ENCODE data around the gene FOXK1. TPM values are rescaled to one million over a fixed set of nuclear protein-coding genes. Genes with fewer than 3 reads are reported as not detected.

FOXK1 gene
- total and polyA plus RNA-seq, 2 of the 13 experiments (the other 11 are each of a cell fraction or from before 2014, with no cell fraction given) = 4.6 to 8.8 TPM

DNA sequence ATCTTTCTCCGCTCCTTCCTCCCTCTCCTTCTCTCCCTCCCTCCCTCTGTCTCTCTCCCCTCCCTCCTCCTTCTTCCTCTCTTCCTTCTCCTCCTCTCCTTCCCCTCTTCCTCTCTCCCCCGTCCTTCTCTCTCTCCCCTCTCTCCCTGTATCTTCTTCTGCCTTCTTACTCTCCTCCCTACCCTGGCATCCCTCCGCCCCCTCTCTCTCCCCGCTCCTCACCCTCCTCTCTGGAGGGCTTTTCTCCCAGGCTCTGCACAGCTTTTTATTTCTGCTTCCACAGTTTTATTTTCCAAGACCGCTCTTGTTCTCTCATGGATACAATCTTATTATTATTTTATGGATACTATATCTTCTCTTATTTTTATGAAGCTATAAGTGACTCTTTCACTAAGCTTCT lies 125.9 kb downstream of the FOXK1 start:
- no peak for FAIRE-seq
- Histone ChIP-seq H3K9ac (ENCODE audit: insufficient read depth, low read depth, low read length) (no peak overlapping the region), H3K9me3 (ENCODE audit: low read length) (no peaks in the 10 kb centered on the region), H3K36me3 (replicated peaks in 1 of 2; ENCODE audit: control insufficient read depth in 1 of 2, insufficient read depth in 2 of 2, low read length in 2 of 2) (no peaks in the 10 kb centered on the region), H3K79me2 (ENCODE audit: insufficient read depth, low read length) (no peaks in the 10 kb centered on the region), H4K20me1 (ENCODE audit: insufficient read depth, low read length) (no peaks in the 10 kb centered on the region), H3K27ac (ENCODE audit: extremely low read length, insufficient read depth, low read length) (no peak overlapping the region), H3K4me1 (ENCODE audit: insufficient read depth, low read length) (peaks cover 6% of the 10 kb centered on the region; the same call in 1 of the 2 replicates), H2AFZ (ENCODE audit: low read length) (no peak overlapping the region), H3K27me3 (ENCODE audit: control insufficient read depth in 1 of 2, insufficient read depth in 2 of 2, low read length in 2 of 2) (peaks cover 7 to 36% of the 10 kb centered on the region in 2 experiments; a peak in 3 of 5 replicates), H3K4me3 (replicated peaks in 1 of 3; ENCODE audit: insufficient read depth in 1 of 3, low read depth in 2 of 3, low read length in 3 of 3) (no peak overlapping the region), H3K4me2 (ENCODE audit: low read depth, low read length) (no peak overlapping the region)
- TF ChIP-seq, protein P1, sequence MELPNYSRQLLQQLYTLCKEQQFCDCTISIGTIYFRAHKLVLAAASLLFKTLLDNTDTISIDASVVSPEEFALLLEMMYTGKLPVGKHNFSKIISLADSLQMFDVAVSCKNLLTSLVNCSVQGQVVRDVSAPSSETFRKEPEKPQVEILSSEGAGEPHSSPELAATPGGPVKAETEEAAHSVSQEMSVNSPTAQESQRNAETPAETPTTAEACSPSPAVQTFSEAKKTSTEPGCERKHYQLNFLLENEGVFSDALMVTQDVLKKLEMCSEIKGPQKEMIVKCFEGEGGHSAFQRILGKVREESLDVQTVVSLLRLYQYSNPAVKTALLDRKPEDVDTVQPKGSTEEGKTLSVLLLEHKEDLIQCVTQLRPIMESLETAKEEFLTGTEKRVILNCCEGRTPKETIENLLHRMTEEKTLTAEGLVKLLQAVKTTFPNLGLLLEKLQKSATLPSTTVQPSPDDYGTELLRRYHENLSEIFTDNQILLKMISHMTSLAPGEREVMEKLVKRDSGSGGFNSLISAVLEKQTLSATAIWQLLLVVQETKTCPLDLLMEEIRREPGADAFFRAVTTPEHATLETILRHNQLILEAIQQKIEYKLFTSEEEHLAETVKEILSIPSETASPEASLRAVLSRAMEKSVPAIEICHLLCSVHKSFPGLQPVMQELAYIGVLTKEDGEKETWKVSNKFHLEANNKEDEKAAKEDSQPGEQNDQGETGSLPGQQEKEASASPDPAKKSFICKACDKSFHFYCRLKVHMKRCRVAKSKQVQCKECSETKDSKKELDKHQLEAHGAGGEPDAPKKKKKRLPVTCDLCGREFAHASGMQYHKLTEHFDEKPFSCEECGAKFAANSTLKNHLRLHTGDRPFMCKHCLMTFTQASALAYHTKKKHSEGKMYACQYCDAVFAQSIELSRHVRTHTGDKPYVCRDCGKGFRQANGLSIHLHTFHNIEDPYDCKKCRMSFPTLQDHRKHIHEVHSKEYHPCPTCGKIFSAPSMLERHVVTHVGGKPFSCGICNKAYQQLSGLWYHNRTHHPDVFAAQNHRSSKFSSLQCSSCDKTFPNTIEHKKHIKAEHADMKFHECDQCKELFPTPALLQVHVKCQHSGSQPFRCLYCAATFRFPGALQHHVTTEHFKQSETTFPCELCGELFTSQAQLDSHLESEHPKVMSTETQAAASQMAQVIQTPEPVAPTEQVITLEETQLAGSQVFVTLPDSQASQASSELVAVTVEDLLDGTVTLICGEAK (IDR thresholded peaks at IDR 0.05) = no peak
- TF ChIP-seq, protein P1 (CRISPR knock-in tag; IDR thresholded peaks at IDR 0.05) = no peak
- no peak for TF ChIP-seq ARNT (IDR thresholded peaks at IDR 0.05)
- no peak for TF ChIP-seq PLRG1 (conservative IDR thresholded peaks at IDR 0.05)
- TF ChIP-seq RBAK (CRISPR knock-in tag; IDR thresholded peaks at IDR 0.05) = no peak
- TF ChIP-seq ZNF331 (CRISPR knock-in tag; IDR thresholded peaks at IDR 0.05) = no peak
- TF ChIP-seq, protein P2, sequence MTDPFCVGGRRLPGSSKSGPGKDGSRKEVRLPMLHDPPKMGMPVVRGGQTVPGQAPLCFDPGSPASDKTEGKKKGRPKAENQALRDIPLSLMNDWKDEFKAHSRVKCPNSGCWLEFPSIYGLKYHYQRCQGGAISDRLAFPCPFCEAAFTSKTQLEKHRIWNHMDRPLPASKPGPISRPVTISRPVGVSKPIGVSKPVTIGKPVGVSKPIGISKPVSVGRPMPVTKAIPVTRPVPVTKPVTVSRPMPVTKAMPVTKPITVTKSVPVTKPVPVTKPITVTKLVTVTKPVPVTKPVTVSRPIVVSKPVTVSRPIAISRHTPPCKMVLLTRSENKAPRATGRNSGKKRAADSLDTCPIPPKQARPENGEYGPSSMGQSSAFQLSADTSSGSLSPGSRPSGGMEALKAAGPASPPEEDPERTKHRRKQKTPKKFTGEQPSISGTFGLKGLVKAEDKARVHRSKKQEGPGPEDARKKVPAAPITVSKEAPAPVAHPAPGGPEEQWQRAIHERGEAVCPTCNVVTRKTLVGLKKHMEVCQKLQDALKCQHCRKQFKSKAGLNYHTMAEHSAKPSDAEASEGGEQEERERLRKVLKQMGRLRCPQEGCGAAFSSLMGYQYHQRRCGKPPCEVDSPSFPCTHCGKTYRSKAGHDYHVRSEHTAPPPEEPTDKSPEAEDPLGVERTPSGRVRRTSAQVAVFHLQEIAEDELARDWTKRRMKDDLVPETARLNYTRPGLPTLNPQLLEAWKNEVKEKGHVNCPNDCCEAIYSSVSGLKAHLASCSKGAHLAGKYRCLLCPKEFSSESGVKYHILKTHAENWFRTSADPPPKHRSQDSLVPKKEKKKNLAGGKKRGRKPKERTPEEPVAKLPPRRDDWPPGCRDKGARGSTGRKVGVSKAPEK (CRISPR knock-in tag; IDR thresholded peaks at IDR 0.05; ENCODE audit: borderline replicate concordance) = no peak
- no peak for TF ChIP-seq MTA3 (CRISPR knock-in tag; IDR thresholded peaks at IDR 0.05)
- no peak for TF ChIP-seq TCF7 (IDR thresholded peaks at IDR 0.05; ENCODE audit: low read depth)
- WGBS (ENCODE audit: low lambda C conversion rate) = 38% methylated on average over 5 of the region's 5 CpGs
- in situ Hi-C loops (cut with HindIII; ENCODE audit: extremely low pct_ligation_motif_present, low pct_unique_long_range_greater_than_20kb) = no loop called here
- no peak for DNase-seq (ENCODE audit: low spot score)
- CTCF ChIA-PET (ENCODE audit: low intra/inter-chr PET ratio, low total read pairs) = no interaction called here
- intact Hi-C loops (cut with micrococcal nuclease; ENCODE audit: unreplicated experiment) = no loop called here
- BruUV-seq (replicated peaks) = no TSS peak
- POLR2A ChIA-PET = no interaction called here
- ATAC-seq = no peak

All from HepG2 (cell line).